Neural progenitor cell (in vitro differentiated cells): Measurements from ENCODE around the gene CAND2. TPM values are rescaled to one million over a fixed set of nuclear protein-coding genes. Genes with fewer than 3 reads are reported as not detected.
"Not testable (repeated sequence)": the region's sequence is repeated elsewhere in the genome, so short reads cannot be mapped to it uniquely, and the experiment has no call there.

ENCODE experiments used
- DNase-seq: peaks from one replicate; pipeline ENCODE4 v3.0.0-alpha.2; 2016; ENCODE audit warnings: low spot score
- H2AFZ ChIP-seq: fragments of 200-600 bp; sonication (generic); replicated peaks from 2 replicates; pipeline ENCODE4 v1.6.1; 2016; ENCODE audit warnings: antibody characterized with exemption
- H3F3A ChIP-seq: fragments of 200-600 bp; sonication (generic); 2 replicates; pipeline ENCODE4 v1.6.1; 2016; ENCODE audit warnings: antibody characterized with exemption, low read depth
- H3K27ac ChIP-seq: fragments of 200-600 bp; sonication (generic); 2 replicates; pipeline ENCODE4 v1.5.1; 2016; ENCODE audit warnings: mild to moderate bottlenecking
- H3K27me3 ChIP-seq: fragments of 200-600 bp; sonication (generic); 2 replicates; pipeline ENCODE4 v1.6.1; 2016; ENCODE audit warnings: mild to moderate bottlenecking, moderate library complexity
- H3K36me3 ChIP-seq: fragments of 200-600 bp; sonication (generic); 2 replicates; pipeline ENCODE4 v1.5.1; 2016
- H3K4me1 ChIP-seq: fragments of 200-600 bp; sonication (generic); 2 replicates; pipeline ENCODE4 v1.6.1; 2016; ENCODE audit warnings: mixed run types
- H3K4me2 ChIP-seq: fragments of 200-600 bp; sonication (generic); 2 replicates; pipeline ENCODE4 v1.6.1; 2016
- H3K4me3 ChIP-seq: fragments of 200-600 bp; sonication (generic); 2 replicates; pipeline ENCODE4 v1.5.1; 2016
- H3K79me2 ChIP-seq: fragments of 200-600 bp; sonication (generic); 2 replicates; pipeline ENCODE4 v1.6.1; 2016; ENCODE audit warnings: low read depth
- H3K9ac ChIP-seq: fragments of 200-600 bp; sonication (generic); 2 replicates; pipeline ENCODE4 v1.6.1; 2016
- H3K9me3 ChIP-seq: fragments of 200-600 bp; sonication (generic); 2 replicates; pipeline ENCODE4 v1.5.1; 2016; ENCODE audit warnings: low read depth
- H4K20me1 ChIP-seq: fragments of 200-600 bp; sonication (generic); 2 replicates; pipeline ENCODE4 v1.6.1; 2016; ENCODE audit warnings: low read depth
- H3K27ac Mint-ChIP-seq: 3 replicates; pipeline ENCODE4 v1.8.0; 2021; ENCODE audit warnings: mixed read lengths
- H3K27me3 Mint-ChIP-seq: 2 replicates; pipeline ENCODE4 v1.8.0; 2022; ENCODE audit warnings: low read depth, mild to moderate bottlenecking, inconsistent platforms, moderate library complexity, mixed read lengths; ENCODE audit not compliant: insufficient read depth
- H3K36me3 Mint-ChIP-seq: 3 replicates; pipeline ENCODE4 v1.8.0; 2021; ENCODE audit warnings: mixed read lengths
- H3K4me1 Mint-ChIP-seq: 3 replicates; pipeline ENCODE4 v1.8.0; 2021; ENCODE audit warnings: mixed read lengths
- H3K4me3 Mint-ChIP-seq: 3 replicates; pipeline ENCODE4 v1.8.0; 2021; ENCODE audit warnings: mild to moderate bottlenecking, moderate library complexity, mixed read lengths
- H3K9me3 Mint-ChIP-seq: 3 replicates; pipeline ENCODE4 v1.8.0; 2020; ENCODE audit warnings: mixed read lengths
- CTCF ChIP-seq: fragments of 200-600 bp; sonication (generic); IDR thresholded peaks from 2 replicates; pipeline ENCODE4 v1.5.1; 2017; ENCODE audit warnings: antibody characterized with exemption, mild to moderate bottlenecking
- EZH2 ChIP-seq: fragments of 200-600 bp; sonication (generic); IDR thresholded peaks from 2 replicates; pipeline ENCODE4 v1.6.1; 2017; ENCODE audit warnings: antibody characterized with exemption, mild to moderate bottlenecking, moderate library complexity
- EZH2phosphoT487 ChIP-seq: fragments of 200-600 bp; sonication (generic); IDR thresholded peaks from 2 replicates; pipeline ENCODE4 v1.6.1; 2017; ENCODE audit warnings: antibody characterized with exemption
- total RNA-seq: library from RNA; depleted of rRNA; stranded (reverse); fragments of >200 nt; gene quantifications from 2 replicates; pipeline ENCODE4 v1.2.3, GENCODE V29; 2015; ENCODE audit warnings: low replicate concordance

Gene CAND2
- total RNA-seq, 1 donor from 2014 or later, result 2.4 TPM

GRCh38 chr3:12774619-12775018 lies 21.9 kb upstream of the CAND2 start:
- Histone ChIP-seq H2AFZ (no peak overlapping the region), H3K4me2 (no peak overlapping the region), H3K27ac (no peak overlapping the region), H3K4me1 (no peaks in the 10 kb centered on the region), H3K9me3 (no peaks in the 10 kb centered on the region), H3K9ac (no peak overlapping the region), H4K20me1 (no peaks in the 10 kb centered on the region), H3K27me3 (no peaks in the 10 kb centered on the region), H3K36me3 (no peaks in the 10 kb centered on the region), H3K79me2 (no peaks in the 10 kb centered on the region), H3F3A (no peaks in the 10 kb centered on the region), H3K4me3 (no peak overlapping the region)
- Mint-ChIP-seq H3K9me3 (no peaks in the 10 kb centered on the region), H3K4me3 (no peak overlapping the region), H3K4me1 (peaks cover 7% of the 10 kb centered on the region), H3K36me3 (no peaks in the 10 kb centered on the region), H3K27me3 (peaks cover 12% of the 10 kb centered on the region), H3K27ac (no peak overlapping the region)
- no peak for TF ChIP-seq EZH2phosphoT487
- no peak for TF ChIP-seq EZH2
- no peak for TF ChIP-seq CTCF
- no peak for DNase-seq

GRCh38 chr3:12775226-12775625 lies 21.3 kb upstream of the CAND2 start:
- H3K27me3 Mint-ChIP-seq, result peaks cover 12% of the 10 kb centered on the region
- H3K36me3 Mint-ChIP-seq, result no peaks in the 10 kb centered on the region
- Histone ChIP-seq H3K9ac (no peak overlapping the region), H3K4me2 (no peak overlapping the region), H4K20me1 (no peaks in the 10 kb centered on the region), H3K36me3 (no peaks in the 10 kb centered on the region), H3F3A (no peaks in the 10 kb centered on the region), H3K9me3 (no peaks in the 10 kb centered on the region), H3K4me1 (no peaks in the 10 kb centered on the region), H3K4me3 (no peak overlapping the region), H3K79me2 (no peaks in the 10 kb centered on the region), H2AFZ (no peak overlapping the region), H3K27me3 (no peaks in the 10 kb centered on the region), H3K27ac (no peak overlapping the region)
- peaks cover 7% of the 10 kb centered on the region for H3K4me1 Mint-ChIP-seq
- DNase-seq, result no peak
- no peak for TF ChIP-seq EZH2phosphoT487
- no peak for TF ChIP-seq CTCF
- no peak for TF ChIP-seq EZH2
- H3K27ac Mint-ChIP-seq, result no peak overlapping the region
- H3K9me3 Mint-ChIP-seq, result no peaks in the 10 kb centered on the region
- H3K4me3 Mint-ChIP-seq, result no peak overlapping the region

GRCh38 chr3:12775970-12776369 lies 20.5 kb upstream of the CAND2 start:
- H3K4me3 Mint-ChIP-seq, H2AFZ ChIP-seq, H3K79me2 ChIP-seq, H3K9me3 ChIP-seq, H3F3A ChIP-seq, DNase-seq, H3K27ac ChIP-seq, H3K36me3 ChIP-seq, H3K9ac ChIP-seq, H3K4me1 ChIP-seq, H3K27ac Mint-ChIP-seq, H3K36me3 Mint-ChIP-seq, H3K4me3 ChIP-seq, H3K27me3 ChIP-seq, H4K20me1 ChIP-seq, H3K4me2 ChIP-seq, H3K4me1 Mint-ChIP-seq, H3K9me3 Mint-ChIP-seq: not testable (repeated sequence)
- peaks cover 12% of the 10 kb centered on the region for H3K27me3 Mint-ChIP-seq

- H3K4me1 ChIP-seq, result no peaks in the 10 kb centered on the region
- TF ChIP-seq EZH2phosphoT487, result no peak
- no peaks in the 10 kb centered on the region for H3F3A ChIP-seq
- Mint-ChIP-seq H3K4me3 (no peak overlapping the region), H3K4me1 (peaks cover 4% of the 10 kb centered on the region), H3K27ac (no peak overlapping the region), H3K27me3 (peaks cover 8% of the 10 kb centered on the region), H3K36me3 (no peaks in the 10 kb centered on the region), H3K9me3 (no peaks in the 10 kb centered on the region)
- no peaks in the 10 kb centered on the region for H3K79me2 ChIP-seq
- H3K27ac ChIP-seq, result no peak overlapping the region
- no peaks in the 10 kb centered on the region for H3K36me3 ChIP-seq
- no peaks in the 10 kb centered on the region for H4K20me1 ChIP-seq
- no peak overlapping the region for H3K4me2 ChIP-seq
- no peaks in the 10 kb centered on the region for H3K27me3 ChIP-seq
- no peak for DNase-seq
- H3K9me3 ChIP-seq, result no peaks in the 10 kb centered on the region
- no peak overlapping the region for H2AFZ ChIP-seq
- no peak overlapping the region for H3K9ac ChIP-seq
- no peak overlapping the region for H3K4me3 ChIP-seq
Observed at GRCh38 chr3:12777171-12777570, 19.3 kb upstream of the CAND2 start.
